ENCODE measurements around the gene PLEKHM3.

PLEKHM3 gene

GRCh38 chr2:207805566-207806226 lies 219.6 kb downstream of the PLEKHM3 start:
- no peak for TF ChIP-seq TAF1 (IDR thresholded peaks at IDR 0.05; ENCODE audit: low read depth)
- no peak for TF ChIP-seq RAD21 (IDR thresholded peaks at IDR 0.05; ENCODE audit: low read depth)
- no peak for TF ChIP-seq ZBTB7A (IDR thresholded peaks at IDR 0.05; ENCODE audit: low read depth)
- TF ChIP-seq CREB1 (IDR thresholded peaks at IDR 0.05; ENCODE audit: low read depth): no peak
- TF ChIP-seq CEBPB (IDR thresholded peaks at IDR 0.05): no peak
- TF ChIP-seq TEAD4 (IDR thresholded peaks at IDR 0.05): peak; percentile 72
- TF ChIP-seq YY1 (IDR thresholded peaks at IDR 0.05; ENCODE audit: low read depth): no peak
- TF ChIP-seq REST (IDR thresholded peaks at IDR 0.05; ENCODE audit: low read depth): no peak
- TF ChIP-seq USF1 (IDR thresholded peaks at IDR 0.05): no peak
- TF ChIP-seq NFIC (IDR thresholded peaks at IDR 0.05): no peak
- no peak for TF ChIP-seq TCF12 (IDR thresholded peaks at IDR 0.05; ENCODE audit: low read depth)
- 0 out of 2 replicates have a peak, but pooled peaks have one; percentile 31 for TF ChIP-seq MAX (IDR thresholded peaks at IDR 0.05)
- TF ChIP-seq EGR1 (IDR thresholded peaks at IDR 0.05): no peak
- peak; percentile 17; the same call in 1 of the 2 replicates for TF ChIP-seq EP300 (IDR thresholded peaks at IDR 0.05; ENCODE audit: borderline replicate concordance)
- TF ChIP-seq FOXM1 (IDR thresholded peaks at IDR 0.05; ENCODE audit: borderline replicate concordance, low read depth): no peak

- TF ChIP-seq NFIC (IDR thresholded peaks at IDR 0.05) (no peak), RAD21 (IDR thresholded peaks at IDR 0.05; ENCODE audit: low read depth) (no peak), CREB1 (IDR thresholded peaks at IDR 0.05; ENCODE audit: low read depth) (no peak), USF1 (IDR thresholded peaks at IDR 0.05) (no peak), FOXM1 (IDR thresholded peaks at IDR 0.05; ENCODE audit: borderline replicate concordance, low read depth) (no peak), REST (IDR thresholded peaks at IDR 0.05; ENCODE audit: low read depth) (no peak)
Measured at GRCh38 chr2:207802650-207803049, 222.7 kb downstream of the PLEKHM3 start.

- TF ChIP-seq TAF1 (IDR thresholded peaks at IDR 0.05; ENCODE audit: low read depth): no peak
- no peak for TF ChIP-seq YY1 (IDR thresholded peaks at IDR 0.05; ENCODE audit: low read depth)
- TF ChIP-seq TCF12 (IDR thresholded peaks at IDR 0.05; ENCODE audit: low read depth): no peak
- TF ChIP-seq CEBPB (IDR thresholded peaks at IDR 0.05): 0 out of 2 replicates have a peak, but pooled peaks have one; percentile 6
- no peak for TF ChIP-seq REST (IDR thresholded peaks at IDR 0.05; ENCODE audit: low read depth)
Measured at GRCh38 chr2:207801259-207801658, 224.1 kb downstream of the PLEKHM3 start.

- TF ChIP-seq REST (IDR thresholded peaks at IDR 0.05; ENCODE audit: low read depth) (no peak), CREB1 (IDR thresholded peaks at IDR 0.05; ENCODE audit: low read depth) (no peak), TAF1 (IDR thresholded peaks at IDR 0.05; ENCODE audit: low read depth) (no peak), RAD21 (IDR thresholded peaks at IDR 0.05; ENCODE audit: low read depth) (peak; percentile 44), USF1 (IDR thresholded peaks at IDR 0.05) (no peak), TEAD4 (IDR thresholded peaks at IDR 0.05) (peak; percentile 77), CEBPB (IDR thresholded peaks at IDR 0.05) (peak; percentile 14; the same call in 1 of the 2 replicates), ZBTB7A (IDR thresholded peaks at IDR 0.05; ENCODE audit: low read depth) (peak; percentile 54; the same call in 1 of the 2 replicates), YY1 (IDR thresholded peaks at IDR 0.05; ENCODE audit: low read depth) (0 out of 2 replicates have a peak, but pooled peaks have one; percentile 9), MAX (IDR thresholded peaks at IDR 0.05) (peak; percentile 73), TCF12 (IDR thresholded peaks at IDR 0.05; ENCODE audit: low read depth) (peak; percentile 66), EP300 (IDR thresholded peaks at IDR 0.05; ENCODE audit: borderline replicate concordance) (peak; percentile 53), FOXM1 (IDR thresholded peaks at IDR 0.05; ENCODE audit: borderline replicate concordance, low read depth) (peak; percentile 73), NFIC (IDR thresholded peaks at IDR 0.05) (peak; percentile 82)
Measured at GRCh38 chr2:207796585-207797350, 228.6 kb downstream of the PLEKHM3 start.
